DOHH2 (cell line): ENCODE results near the gene SLC25A42.

ENCODE experiments used
- H3F3A ChIP-seq: fragments of 200-600 bp; sonication (generic), shearing (Covaris generic); 2 replicates; pipeline ENCODE4 v1.6.0; 2016; ENCODE audit warnings: antibody characterized with exemption, mild to moderate bottlenecking; ENCODE audit not compliant: control insufficient read depth, insufficient read depth
- H3K27ac ChIP-seq: fragments of 200-600 bp; sonication (generic); 2 replicates; pipeline ENCODE4 v1.5.1; 2014; ENCODE audit warnings: low read depth, mild to moderate bottlenecking, low read length, moderate library complexity
- H3K27me3 ChIP-seq: fragments of 200-600 bp; sonication (generic); 2 replicates; pipeline ENCODE4 v1.6.1; 2014; ENCODE audit warnings: mild to moderate bottlenecking, low read length, mixed read lengths; ENCODE audit not compliant: control insufficient read depth
- H3K36me3 ChIP-seq: fragments of 200-600 bp; sonication (generic); 2 replicates; pipeline ENCODE4 v1.6.1; 2014; ENCODE audit warnings: mild to moderate bottlenecking, low read length, moderate library complexity, mixed read lengths; ENCODE audit not compliant: control insufficient read depth
- H3K4me1 ChIP-seq: fragments of 200-600 bp; sonication (generic); 2 replicates; pipeline ENCODE4 v1.6.1; 2014; ENCODE audit warnings: mild to moderate bottlenecking, low read length, mixed read lengths; ENCODE audit not compliant: control insufficient read depth
- H3K4me2 ChIP-seq: fragments of 200-600 bp; sonication (generic); 2 replicates; pipeline ENCODE4 v1.6.0; 2014; ENCODE audit warnings: mild to moderate bottlenecking, low read length, moderate library complexity
- H3K4me3 ChIP-seq: fragments of 200-600 bp; sonication (generic); 2 replicates; pipeline ENCODE4 v1.5.1; 2014; ENCODE audit warnings: mild to moderate bottlenecking, low read length, mixed read lengths
- H3K79me2 ChIP-seq: fragments of 200-600 bp; sonication (generic); 2 replicates; pipeline ENCODE4 v1.6.1; 2014; ENCODE audit warnings: mild to moderate bottlenecking, low read length, mixed read lengths; ENCODE audit not compliant: control insufficient read depth
- H3K9me2 ChIP-seq: fragments of 200-600 bp; sonication (generic); replicated peaks from 2 replicates; pipeline ENCODE4 v1.6.1; 2014; ENCODE audit warnings: mild to moderate bottlenecking, low read length, mixed read lengths; ENCODE audit not compliant: control insufficient read depth
- H3K9me3 ChIP-seq: fragments of 200-600 bp; sonication (generic); 2 replicates; pipeline ENCODE4 v1.6.1; 2014; ENCODE audit warnings: antibody characterized with exemption, low read length, mixed read lengths; ENCODE audit not compliant: control insufficient read depth, insufficient read depth
- H4K20me1 ChIP-seq: fragments of 200-600 bp; sonication (generic); 2 replicates; pipeline ENCODE4 v1.6.0; 2014; ENCODE audit warnings: low read depth, mild to moderate bottlenecking, antibody characterized with exemption, low read length, moderate library complexity; ENCODE audit not compliant: control insufficient read depth, insufficient read depth
- CTCF ChIP-seq: fragments of 200-600 bp; sonication (generic); IDR thresholded peaks from one replicate; pipeline ENCODE4 v1.5.1; 2014; ENCODE audit warnings: antibody characterized with exemption, mild to moderate bottlenecking, low read depth, low read length; ENCODE audit not compliant: poor library complexity, severe bottlenecking
- EZH2phosphoT487 ChIP-seq: fragments of 200-600 bp; sonication (generic); IDR thresholded peaks from 2 replicates; pipeline ENCODE4 v1.6.1; 2017; ENCODE audit warnings: borderline replicate concordance, mild to moderate bottlenecking, antibody characterized with exemption, low read length, moderate library complexity, mixed read lengths

SLC25A42 gene

GRCh38 chr19:19055701-19056100 is 8.1 kb upstream of the SLC25A42 start:
- Histone ChIP-seq H4K20me1 (0 out of 2 replicates have a peak, but pooled peaks cover 8% of the 10 kb centered on the region), H3K4me3 (no peak overlapping the region), H3K4me2 (no peak overlapping the region), H3K36me3 (peaks cover 71% of the 10 kb centered on the region), H3K9me3 (no peaks in the 10 kb centered on the region), H3K9me2 (no peaks in the 10 kb centered on the region), H3K27ac (no peak overlapping the region), H3F3A (no peaks in the 10 kb centered on the region), H3K4me1 (no peaks in the 10 kb centered on the region), H3K79me2 (no peaks in the 10 kb centered on the region), H3K27me3 (no peaks in the 10 kb centered on the region)
- TF ChIP-seq CTCF (no peak), EZH2phosphoT487 (no peak)

DNA sequence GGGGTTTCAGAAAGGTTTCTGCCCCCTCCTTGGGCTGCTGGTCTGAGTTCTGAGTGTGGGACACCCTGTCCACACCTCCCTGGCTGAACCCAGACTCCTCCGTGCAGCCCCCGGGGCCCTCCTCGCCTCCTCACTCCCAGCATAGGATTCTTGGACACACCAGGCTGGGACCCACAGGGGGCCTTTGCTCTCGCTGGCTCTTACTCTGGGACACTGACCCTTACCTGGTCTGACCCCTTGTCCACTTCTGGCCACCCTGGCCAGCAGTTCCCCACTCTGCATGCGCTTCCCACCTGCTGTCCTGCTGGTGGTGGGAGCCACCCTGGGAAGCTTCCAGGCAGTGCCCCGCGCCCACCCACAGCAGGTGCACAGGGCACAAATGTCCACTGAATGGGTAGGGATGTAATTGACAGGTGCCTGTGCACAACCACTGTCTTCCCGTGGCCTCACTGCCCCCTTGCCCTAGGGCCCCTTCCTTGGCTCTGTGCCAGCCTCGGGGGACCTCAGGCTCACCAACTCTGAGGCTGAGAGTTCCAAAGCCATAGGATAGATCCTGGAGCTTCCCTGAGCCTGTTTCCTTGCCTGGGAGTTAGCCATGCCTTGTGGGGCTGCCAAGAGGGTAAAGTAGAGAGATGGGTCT is 7.0 kb upstream of the SLC25A42 start:
- Histone ChIP-seq H3K4me2 (no peak overlapping the region), H3K9me3 (no peaks in the 10 kb centered on the region), H4K20me1 (0 out of 2 replicates have a peak, but pooled peaks cover 8% of the 10 kb centered on the region), H3K27me3 (no peaks in the 10 kb centered on the region), H3K36me3 (peaks cover 60% of the 10 kb centered on the region), H3K27ac (no peak overlapping the region), H3K79me2 (no peaks in the 10 kb centered on the region), H3F3A (no peaks in the 10 kb centered on the region), H3K9me2 (no peaks in the 10 kb centered on the region), H3K4me1 (no peaks in the 10 kb centered on the region), H3K4me3 (no peak overlapping the region)
- TF ChIP-seq CTCF (no peak), EZH2phosphoT487 (no peak)

- H3K79me2 ChIP-seq, result no peaks in the 10 kb centered on the region
- peaks cover 55% of the 10 kb centered on the region for H3K36me3 ChIP-seq
These were observed 6.5 kb upstream of the SLC25A42 start for GRCh38 chr19:19057317-19057716.

More at GRCh38 chr19:19057317-19057716, 6.5 kb upstream of the SLC25A42 start:
- Histone ChIP-seq H3K4me1 (no peaks in the 10 kb centered on the region), H3K27me3 (no peaks in the 10 kb centered on the region), H4K20me1 (0 out of 2 replicates have a peak, but pooled peaks cover 8% of the 10 kb centered on the region), H3F3A (no peaks in the 10 kb centered on the region), H3K9me2 (no peaks in the 10 kb centered on the region), H3K4me3 (no peak overlapping the region), H3K9me3 (no peaks in the 10 kb centered on the region), H3K27ac (no peak overlapping the region), H3K4me2 (no peak overlapping the region)
- no peak for TF ChIP-seq CTCF
- TF ChIP-seq EZH2phosphoT487, result no peak
